GM12878 (cell line): Measurements from ENCODE around the gene C3orf20.

Experiments
- CTCF ChIP-seq, 3 experiments: IDR thresholded peaks in 2 of 3; conservative IDR thresholded peaks in 1 of 3; 2 replicates each; pipeline ENCODE4 v1.5.1; 2011; ENCODE audit warnings: low read depth in 3 of 3, low read length in 3 of 3, mild to moderate bottlenecking in 3 of 3, control low read depth in 2 of 3, moderate library complexity in 2 of 3, inconsistent platforms in 1 of 3, mixed read lengths in 1 of 3; ENCODE audit not compliant: control insufficient read depth in 2 of 3, insufficient read depth in 1 of 3; ENCODE audit errors: extremely low read depth in 1 of 3
- ETV6 ChIP-seq, 2 experiments: fragments of 450-650 bp in 1 of 2; IDR thresholded peaks in 1 of 2; conservative IDR thresholded peaks in 1 of 2; 2 replicates each; pipeline ENCODE4 v1.6.1; 2014; ENCODE audit warnings: antibody characterized with exemption in 1 of 2, borderline replicate concordance in 1 of 2, low read depth in 1 of 2, mild to moderate bottlenecking in 1 of 2, moderate library complexity in 1 of 2
- NFIC ChIP-seq: IDR thresholded peaks from 2 replicates; pipeline ENCODE4 v1.6.1; 2012; ENCODE audit warnings: low read depth, mild to moderate bottlenecking, inconsistent platforms, low read length, moderate library complexity
- PBX3 ChIP-seq: IDR thresholded peaks from 2 replicates; pipeline ENCODE4 v1.6.1; 2011; ENCODE audit warnings: mild to moderate bottlenecking, low read depth, low read length, moderate library complexity; ENCODE audit not compliant: insufficient replicate concordance
- SMC3 ChIP-seq: IDR thresholded peaks from 2 replicates; pipeline ENCODE4 v1.6.1; 2011; ENCODE audit warnings: low read length, improper control_type of control experiment, borderline replicate concordance
- SP1 ChIP-seq: IDR thresholded peaks from one replicate; pipeline ENCODE4 v1.6.1; 2011; ENCODE audit warnings: low read depth, low read length
- TAF1 ChIP-seq: IDR thresholded peaks from 2 replicates; pipeline ENCODE4 v1.6.1; 2011; ENCODE audit warnings: mild to moderate bottlenecking, low read depth, low read length, borderline replicate concordance
- ZZZ3 ChIP-seq: IDR thresholded peaks from 2 replicates; pipeline ENCODE4 v1.6.1; 2011; ENCODE audit warnings: low read depth; ENCODE audit not compliant: control insufficient read depth, insufficient read length

GRCh38 chr3:14804835-14805780 is 130.2 kb downstream of the C3orf20 start:
- no peak for TF ChIP-seq ZZZ3
- TF ChIP-seq NFIC = no peak
- TF ChIP-seq TAF1 = no peak
- TF ChIP-seq PBX3 = no peak
- no peak for TF ChIP-seq ETV6 (conservative IDR thresholded peaks at IDR 0.05 in 1 of 2, IDR thresholded peaks at IDR 0.05 in 1 of 2; ENCODE audit: borderline replicate concordance in 1 of 2, low read depth in 1 of 2)
- no peak for TF ChIP-seq CTCF (IDR thresholded peaks at IDR 0.05 in 2 of 3, conservative IDR thresholded peaks at IDR 0.05 in 1 of 3; ENCODE audit: control insufficient read depth in 2 of 3, extremely low read depth in 1 of 3, insufficient read depth in 1 of 3, low read depth in 3 of 3, low read length in 3 of 3)
- no peak for TF ChIP-seq SP1
- TF ChIP-seq SMC3 = no peak
